GM18519 (cell line): ENCODE data around the gene HTR4.

ENCODE experiments used
- ATAC-seq: cut with Tn5 transposase; IDR thresholded peaks from one replicate; pipeline ENCODE4 v1.9.1; 2021; ENCODE audit warnings: mild to moderate bottlenecking, moderate library complexity; ENCODE audit not compliant: unreplicated experiment, low FRiP score

The HTR4 gene

GRCh38 chr5:148666353-148666752, 12.0 kb upstream of the HTR4 start:
- ATAC-seq: no peak

- ATAC-seq: no peak
Measured at GRCh38 chr5:148665431-148665830, 11.1 kb upstream of the HTR4 start.

- ATAC-seq: no peak
Measured at GRCh38 chr5:148663509-148663908, 9.2 kb upstream of the HTR4 start.

DNA sequence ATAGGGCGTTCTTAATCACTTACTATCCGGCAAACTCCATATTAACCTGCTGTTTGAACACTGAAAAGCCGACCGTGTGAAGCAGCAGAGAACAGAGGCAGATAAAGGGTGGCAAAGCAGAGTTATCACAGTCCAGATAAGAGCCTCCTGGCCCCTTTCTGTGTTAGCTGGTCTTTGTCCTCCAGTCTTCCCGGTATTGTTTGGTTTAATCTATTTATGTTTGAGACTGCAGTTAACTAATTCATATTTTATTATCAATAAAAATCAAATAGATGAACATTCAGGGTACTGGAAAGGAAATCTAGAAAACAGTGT, 6.0 kb upstream of the HTR4 start:
- ATAC-seq: no peak

DNA sequence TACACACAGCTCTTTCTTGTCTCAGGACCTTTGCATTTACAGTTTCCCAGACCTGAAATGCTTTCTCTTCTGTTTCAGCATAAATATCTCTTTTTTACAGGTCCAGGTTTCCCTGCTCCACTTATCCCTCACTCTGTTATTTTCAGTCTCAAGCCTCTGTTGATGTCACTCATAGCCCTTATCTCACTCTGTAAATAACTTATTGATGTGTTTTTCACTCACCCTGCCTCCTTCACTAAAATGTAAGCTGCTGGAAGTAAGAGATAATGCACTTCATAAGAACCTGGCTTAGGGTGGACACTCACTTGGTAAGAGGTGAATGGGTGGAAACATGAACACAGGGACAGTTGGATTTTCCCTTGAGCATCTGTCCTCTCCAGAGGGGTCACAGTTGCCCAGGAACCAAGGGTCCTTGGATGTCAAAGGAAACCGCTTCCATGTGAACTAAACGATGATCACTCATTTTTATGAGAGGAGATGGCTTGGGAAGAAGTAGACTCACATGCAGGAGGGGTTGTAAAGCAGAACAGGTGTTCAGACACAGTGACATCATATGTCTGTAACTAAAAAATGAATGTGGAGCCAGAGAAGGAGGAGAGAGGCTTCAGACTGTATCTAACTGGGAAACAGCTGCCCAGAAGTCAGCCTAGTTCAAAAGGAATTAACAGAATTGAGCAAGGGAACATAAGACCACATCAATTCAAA, 5.5 kb upstream of the HTR4 start:
- no peak for ATAC-seq

DNA sequence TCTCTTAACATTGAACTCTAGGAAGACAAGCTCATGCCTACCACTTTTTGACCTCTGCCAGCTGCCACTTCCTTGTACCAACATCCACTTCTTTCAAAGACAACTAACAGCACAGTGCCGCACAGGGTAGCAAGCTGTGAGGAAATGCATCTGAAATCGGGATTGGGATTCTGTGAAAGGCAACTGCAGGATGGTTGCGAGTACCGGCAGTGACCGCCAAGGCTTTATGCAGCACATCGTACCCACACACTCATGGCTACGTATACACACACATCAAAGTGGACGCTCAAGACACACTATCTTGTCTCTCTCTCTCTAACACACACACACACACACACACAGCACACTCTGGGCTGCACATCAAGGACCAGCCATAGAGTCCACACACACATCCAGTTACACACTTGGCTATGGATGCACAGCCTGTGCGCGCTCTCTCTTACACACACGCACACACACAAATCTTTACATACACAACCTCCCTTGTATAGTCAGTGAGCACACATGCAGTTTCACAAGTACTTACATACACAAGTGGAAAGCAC, 964 bp downstream of the HTR4 start:
- ATAC-seq: no peak

DNA sequence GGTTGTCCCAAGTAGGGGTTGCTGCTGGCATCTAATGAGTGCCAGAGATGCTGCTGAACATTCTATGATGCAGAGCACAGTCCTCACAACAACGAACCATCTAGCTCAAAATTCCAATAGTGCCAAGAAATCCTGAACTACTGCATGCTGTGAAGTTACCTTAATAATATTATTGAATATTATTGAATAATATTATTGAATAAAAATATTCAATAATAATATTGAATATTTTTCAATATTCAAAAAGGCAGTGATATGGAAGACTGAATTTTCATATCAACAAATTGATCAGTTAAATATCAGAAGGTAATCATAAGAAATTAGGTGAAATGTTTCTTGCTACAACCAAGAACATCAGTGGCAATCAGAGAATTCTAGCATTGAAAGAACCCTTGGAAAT, 2.8 kb downstream of the HTR4 start:
- ATAC-seq: no peak

DNA sequence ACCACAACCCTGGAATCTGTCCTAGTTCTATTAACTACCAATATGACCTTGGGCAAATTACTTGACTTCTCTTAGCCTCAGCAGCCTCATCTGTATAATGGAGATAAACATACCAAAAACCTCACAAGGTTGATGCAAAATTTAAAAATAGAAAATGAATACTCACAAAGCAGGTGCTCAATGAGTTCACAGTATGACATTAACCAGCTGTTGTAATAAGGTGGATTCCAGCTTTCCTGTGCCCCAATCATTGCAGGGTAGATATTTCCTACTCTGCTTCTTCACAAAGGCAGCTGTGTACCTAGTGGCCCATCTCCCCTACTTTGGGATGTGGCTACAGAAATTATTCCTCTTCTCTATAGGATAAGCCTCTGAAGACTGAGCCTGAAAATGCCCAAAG, 8.8 kb downstream of the HTR4 start:
- no peak for ATAC-seq

DNA sequence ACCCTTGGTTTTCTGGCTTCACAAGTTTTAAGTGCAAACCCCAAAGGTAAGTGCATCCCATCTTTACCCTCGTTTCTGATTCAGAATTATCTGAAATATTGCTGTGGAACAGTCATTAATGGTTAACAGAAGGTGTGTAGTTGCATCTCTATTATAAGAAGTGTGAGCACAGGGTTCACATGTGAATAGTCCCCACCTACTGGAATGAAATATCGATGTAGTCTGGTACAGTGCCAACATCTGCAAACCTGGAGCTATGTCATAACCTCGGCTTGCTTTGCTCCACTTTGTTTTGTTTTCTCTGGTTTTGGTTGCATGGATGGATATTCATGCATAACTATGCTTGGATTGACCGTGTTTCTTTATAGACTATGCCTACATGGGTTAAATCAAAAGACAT, 12.6 kb downstream of the HTR4 start:
- ATAC-seq: no peak

- ATAC-seq: no peak
Measured at GRCh38 chr5:148640471-148640870, 13.9 kb downstream of the HTR4 start.

- ATAC-seq: no peak
Measured at GRCh38 chr5:148639081-148639480, 15.2 kb downstream of the HTR4 start.

DNA sequence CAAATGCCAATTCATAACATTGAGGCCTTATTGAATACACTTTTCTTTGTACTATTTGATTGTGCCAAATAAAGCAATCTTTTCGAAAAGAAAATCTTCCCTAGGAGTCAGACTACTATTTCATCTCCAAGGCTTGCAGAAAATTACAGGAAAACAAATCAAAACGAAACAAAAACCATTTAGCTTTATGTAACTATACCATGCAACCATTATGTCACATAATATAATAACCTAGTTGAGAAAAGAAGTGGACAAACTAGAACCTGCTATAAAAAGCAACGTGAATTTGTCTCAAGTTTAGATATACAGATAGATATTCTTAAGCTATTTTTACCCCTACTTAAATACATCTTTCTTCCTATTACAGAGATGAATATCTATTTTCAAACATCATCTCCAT, 18.0 kb downstream of the HTR4 start:
- ATAC-seq: no peak

- no peak for ATAC-seq
Measured at GRCh38 chr5:148635321-148636083, 18.8 kb downstream of the HTR4 start.

DNA sequence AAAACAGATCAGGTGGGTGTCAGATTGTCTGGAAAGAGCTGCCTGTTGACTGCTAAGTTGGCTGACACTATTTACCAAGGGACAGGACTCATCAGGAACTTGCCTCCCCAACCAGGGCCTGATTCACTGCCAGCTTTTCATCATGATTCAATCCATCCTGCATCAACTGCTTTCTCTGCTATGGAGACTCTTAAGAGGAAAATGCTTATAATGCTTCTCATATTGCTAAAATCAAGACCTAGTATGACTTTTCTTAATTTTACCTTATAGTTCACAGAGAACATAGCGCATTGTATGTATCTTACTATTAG, 21.3 kb downstream of the HTR4 start:
- no peak for ATAC-seq

GRCh38 chr5:148632255-148633066, 21.9 kb downstream of the HTR4 start:
- no peak for ATAC-seq

DNA sequence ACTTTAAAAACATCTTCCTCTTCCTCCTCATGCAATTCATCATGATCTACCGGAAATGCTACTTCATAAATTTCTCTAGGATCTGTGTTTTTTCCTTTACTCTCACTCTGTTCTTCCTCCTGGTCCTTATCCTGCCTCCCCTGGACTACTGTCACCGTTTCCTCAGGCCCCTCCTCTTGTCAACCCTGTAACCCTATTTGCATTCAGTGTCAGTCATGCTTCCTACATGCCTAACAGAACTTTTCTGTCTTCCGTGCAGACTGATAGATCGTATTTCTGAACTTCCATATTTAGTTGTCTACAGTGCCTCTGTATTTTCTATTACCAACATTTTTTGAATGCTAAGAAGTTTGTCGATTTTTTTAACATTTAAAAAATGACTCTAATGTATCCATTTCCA, 27.3 kb downstream of the HTR4 start:
- no peak for ATAC-seq

DNA sequence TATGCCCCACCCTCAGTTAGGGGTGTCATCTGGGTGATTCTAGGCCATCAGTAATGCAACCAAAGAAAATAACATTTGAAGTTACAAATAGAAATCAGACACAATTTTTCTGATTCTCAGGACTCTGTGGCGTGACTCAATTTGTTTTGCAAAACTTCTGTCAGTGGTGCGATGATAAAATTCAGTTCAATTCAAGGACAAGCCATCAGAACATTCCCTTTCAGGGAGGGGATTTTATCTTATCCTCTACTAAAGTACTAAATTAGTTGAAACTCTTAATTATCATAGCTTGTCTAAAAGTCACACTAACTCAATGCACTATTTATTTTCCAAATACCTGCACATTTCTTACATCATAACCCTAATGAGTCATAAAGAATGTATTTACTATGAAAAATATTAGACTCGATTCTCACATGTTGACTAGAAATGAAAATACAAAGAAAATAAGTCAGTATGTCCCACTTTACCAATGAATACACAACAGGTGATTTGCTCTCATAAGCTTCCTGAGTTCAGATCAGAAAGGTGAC, 28.2 kb downstream of the HTR4 start:
- no peak for ATAC-seq

DNA sequence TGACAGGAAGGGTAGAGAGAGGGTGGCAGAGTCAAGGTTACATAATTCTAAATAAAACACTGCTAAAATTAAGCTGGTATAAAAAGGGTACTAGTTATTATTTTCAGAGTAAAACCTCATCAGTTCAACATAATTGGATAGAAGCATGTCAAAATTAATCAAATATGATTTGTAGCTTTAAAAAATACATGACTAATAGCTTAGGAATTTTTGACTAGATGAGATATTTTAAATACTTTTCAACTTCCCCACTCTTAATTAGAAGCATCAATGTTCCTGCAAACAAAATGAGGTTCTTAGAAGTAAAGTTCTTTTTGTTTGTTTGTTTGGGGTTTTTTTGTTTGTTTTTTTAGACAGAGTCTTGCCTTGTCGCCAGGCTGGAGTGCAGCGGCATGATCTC, 29.1 kb downstream of the HTR4 start:
- ATAC-seq: no peak

DNA sequence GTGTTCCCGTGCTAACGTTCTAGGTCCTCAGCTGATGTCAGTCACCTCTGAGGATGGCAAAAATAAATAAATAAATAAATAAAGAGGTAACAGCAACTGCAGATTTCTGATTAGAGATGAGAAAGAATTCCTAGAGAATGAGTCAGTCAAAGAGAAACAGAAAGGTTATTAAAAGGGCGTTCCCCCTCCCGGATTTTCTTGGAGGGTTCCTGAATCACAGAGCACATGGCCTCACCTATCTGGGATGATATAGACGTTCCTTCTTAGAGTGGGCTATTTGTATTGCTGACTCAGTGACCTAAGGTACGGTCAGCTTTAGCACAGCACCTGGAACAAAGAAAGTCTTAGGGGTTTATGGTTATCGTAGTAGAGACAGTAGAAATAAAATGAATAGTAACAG, 30.6 kb downstream of the HTR4 start:
- ATAC-seq: no peak

GRCh38 chr5:148623101-148623500, 31.2 kb downstream of the HTR4 start:
- no peak for ATAC-seq

DNA sequence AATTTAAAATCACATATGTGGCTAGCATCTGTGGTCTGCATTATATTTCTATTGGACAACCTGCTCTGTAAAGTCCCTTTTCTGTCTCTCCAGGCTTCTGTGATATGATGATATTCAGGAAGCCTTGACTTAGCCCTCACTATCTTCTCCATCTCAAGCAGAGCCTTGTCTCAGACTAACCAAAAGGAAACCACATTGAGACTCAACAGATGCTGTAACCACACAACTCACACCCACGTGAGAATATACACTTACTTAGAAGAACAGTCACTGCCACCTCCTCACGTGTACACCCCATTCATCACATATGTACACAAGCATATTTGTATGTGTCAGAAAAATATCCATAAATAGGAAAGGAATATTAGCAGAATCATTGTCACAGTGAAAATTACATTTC, 33.6 kb downstream of the HTR4 start:
- peak; percentile 85 for ATAC-seq
